ENCODE data around the gene NDUFB3.

NDUFB3 gene

GRCh38 chr2:201127152-201127511 is 55.3 kb downstream of the NDUFB3 start:
- H3K36me3 ChIP-seq (ENCODE audit: control insufficient read depth, insufficient read depth, low read length): no peaks in the 10 kb centered on the region
- no peak for DNase-seq
- H3K4me1 ChIP-seq (ENCODE audit: control insufficient read depth, insufficient read depth, low read length, poor library complexity, severe bottlenecking): peaks cover 86% of the 10 kb centered on the region
- H3K9me3 ChIP-seq (ENCODE audit: control insufficient read depth, low read length): no peaks in the 10 kb centered on the region
- H3K4me3 ChIP-seq (ENCODE audit: insufficient read depth, low read depth, low read length, poor library complexity, severe bottlenecking): peak overlapping the region; percentile 30
- peak overlapping the region; percentile 94 for H3K27ac ChIP-seq (ENCODE audit: insufficient read depth, low read length, poor library complexity, severe bottlenecking)
- no peaks in the 10 kb centered on the region for H3K27me3 ChIP-seq (replicated peaks; ENCODE audit: control insufficient read depth, insufficient read depth, low read length, poor library complexity, severe bottlenecking)

GRCh38 chr2:201127570-201127969 is 55.8 kb downstream of the NDUFB3 start:
- Histone ChIP-seq H3K4me1 (ENCODE audit: control insufficient read depth, insufficient read depth, low read length, poor library complexity, severe bottlenecking) (peaks cover 86% of the 10 kb centered on the region), H3K4me3 (ENCODE audit: insufficient read depth, low read depth, low read length, poor library complexity, severe bottlenecking) (peak overlapping the region; percentile 30), H3K27ac (ENCODE audit: insufficient read depth, low read length, poor library complexity, severe bottlenecking) (peak overlapping the region; percentile 94)

GRCh38 chr2:201128033-201128432 is 56.2 kb downstream of the NDUFB3 start:
- Histone ChIP-seq H3K9me3 (ENCODE audit: control insufficient read depth, low read length) (no peaks in the 10 kb centered on the region), H3K27me3 (replicated peaks; ENCODE audit: control insufficient read depth, insufficient read depth, low read length, poor library complexity, severe bottlenecking) (no peaks in the 10 kb centered on the region), H3K27ac (ENCODE audit: insufficient read depth, low read length, poor library complexity, severe bottlenecking) (peak overlapping the region; percentile 94), H3K36me3 (ENCODE audit: control insufficient read depth, insufficient read depth, low read length) (peaks cover 2% of the 10 kb centered on the region), H3K4me1 (ENCODE audit: control insufficient read depth, insufficient read depth, low read length, poor library complexity, severe bottlenecking) (peaks cover 86% of the 10 kb centered on the region), H3K4me3 (ENCODE audit: insufficient read depth, low read depth, low read length, poor library complexity, severe bottlenecking) (peak overlapping the region; percentile 30)
- DNase-seq: no peak

More at GRCh38 chr2:201127570-201127969, 55.8 kb downstream of the NDUFB3 start:
- peak in 1 of 3 donors; percentile 28 for DNase-seq
- no peaks in the 10 kb centered on the region for H3K36me3 ChIP-seq (ENCODE audit: control insufficient read depth, insufficient read depth, low read length)
- no peaks in the 10 kb centered on the region for H3K27me3 ChIP-seq (replicated peaks; ENCODE audit: control insufficient read depth, insufficient read depth, low read length, poor library complexity, severe bottlenecking)
- H3K9me3 ChIP-seq (ENCODE audit: control insufficient read depth, low read length): no peaks in the 10 kb centered on the region

GRCh38 chr2:201128933-201129505 is 57.2 kb downstream of the NDUFB3 start:
- no peak overlapping the region for H3K4me3 ChIP-seq (ENCODE audit: insufficient read depth, low read depth, low read length, poor library complexity, severe bottlenecking)
- no peak for DNase-seq
- no peaks in the 10 kb centered on the region for H3K27me3 ChIP-seq (replicated peaks; ENCODE audit: control insufficient read depth, insufficient read depth, low read length, poor library complexity, severe bottlenecking)
- no peaks in the 10 kb centered on the region for H3K9me3 ChIP-seq (ENCODE audit: control insufficient read depth, low read length)
- H3K36me3 ChIP-seq (ENCODE audit: control insufficient read depth, insufficient read depth, low read length): peaks cover 6% of the 10 kb centered on the region
- peaks cover 81% of the 10 kb centered on the region for H3K4me1 ChIP-seq (ENCODE audit: control insufficient read depth, insufficient read depth, low read length, poor library complexity, severe bottlenecking)
- peak overlapping the region; percentile 94 for H3K27ac ChIP-seq (ENCODE audit: insufficient read depth, low read length, poor library complexity, severe bottlenecking)

GRCh38 chr2:201130524-201131186 is 58.9 kb downstream of the NDUFB3 start:
- no peaks in the 10 kb centered on the region for H3K9me3 ChIP-seq (ENCODE audit: control insufficient read depth, low read length)
- peaks cover 68% of the 10 kb centered on the region for H3K4me1 ChIP-seq (ENCODE audit: control insufficient read depth, insufficient read depth, low read length, poor library complexity, severe bottlenecking)
- peak in 1 of 3 donors; percentile 43 for DNase-seq
- peaks cover 13% of the 10 kb centered on the region for H3K36me3 ChIP-seq (ENCODE audit: control insufficient read depth, insufficient read depth, low read length)
- no peaks in the 10 kb centered on the region for H3K27me3 ChIP-seq (replicated peaks; ENCODE audit: control insufficient read depth, insufficient read depth, low read length, poor library complexity, severe bottlenecking)
- H3K27ac ChIP-seq (ENCODE audit: insufficient read depth, low read length, poor library complexity, severe bottlenecking): peak overlapping the region; percentile 94
- peak overlapping the region; percentile 15 for H3K4me3 ChIP-seq (ENCODE audit: insufficient read depth, low read depth, low read length, poor library complexity, severe bottlenecking)

- no peak for DNase-seq
- peaks cover 53% of the 10 kb centered on the region for H3K4me1 ChIP-seq (ENCODE audit: control insufficient read depth, insufficient read depth, low read length, poor library complexity, severe bottlenecking)
- H3K27ac ChIP-seq (ENCODE audit: insufficient read depth, low read length, poor library complexity, severe bottlenecking): peak overlapping the region; percentile 94
These were observed 60.7 kb downstream of the NDUFB3 start for GRCh38 chr2:201132518-201132917.

More at GRCh38 chr2:201132518-201132917, 60.7 kb downstream of the NDUFB3 start:
- no peaks in the 10 kb centered on the region for H3K9me3 ChIP-seq (ENCODE audit: control insufficient read depth, low read length)
- H3K27me3 ChIP-seq (replicated peaks; ENCODE audit: control insufficient read depth, insufficient read depth, low read length, poor library complexity, severe bottlenecking): no peaks in the 10 kb centered on the region
- peaks cover 31% of the 10 kb centered on the region for H3K36me3 ChIP-seq (ENCODE audit: control insufficient read depth, insufficient read depth, low read length)
- H3K4me3 ChIP-seq (ENCODE audit: insufficient read depth, low read depth, low read length, poor library complexity, severe bottlenecking): no peak overlapping the region

All from effector memory CD4-positive, alpha-beta T cell (primary cell).